GM19455 (cell line): ENCODE results near the gene GTF2I.
"Not testable (repeated sequence)": the region's sequence is repeated elsewhere in the genome, so short reads cannot be mapped to it uniquely, and the experiment has no call there.

Source experiments
- ATAC-seq: cut with Tn5 transposase; IDR thresholded peaks from one replicate; pipeline ENCODE4 v1.9.1; 2021; ENCODE audit not compliant: unreplicated experiment

Gene GTF2I

DNA sequence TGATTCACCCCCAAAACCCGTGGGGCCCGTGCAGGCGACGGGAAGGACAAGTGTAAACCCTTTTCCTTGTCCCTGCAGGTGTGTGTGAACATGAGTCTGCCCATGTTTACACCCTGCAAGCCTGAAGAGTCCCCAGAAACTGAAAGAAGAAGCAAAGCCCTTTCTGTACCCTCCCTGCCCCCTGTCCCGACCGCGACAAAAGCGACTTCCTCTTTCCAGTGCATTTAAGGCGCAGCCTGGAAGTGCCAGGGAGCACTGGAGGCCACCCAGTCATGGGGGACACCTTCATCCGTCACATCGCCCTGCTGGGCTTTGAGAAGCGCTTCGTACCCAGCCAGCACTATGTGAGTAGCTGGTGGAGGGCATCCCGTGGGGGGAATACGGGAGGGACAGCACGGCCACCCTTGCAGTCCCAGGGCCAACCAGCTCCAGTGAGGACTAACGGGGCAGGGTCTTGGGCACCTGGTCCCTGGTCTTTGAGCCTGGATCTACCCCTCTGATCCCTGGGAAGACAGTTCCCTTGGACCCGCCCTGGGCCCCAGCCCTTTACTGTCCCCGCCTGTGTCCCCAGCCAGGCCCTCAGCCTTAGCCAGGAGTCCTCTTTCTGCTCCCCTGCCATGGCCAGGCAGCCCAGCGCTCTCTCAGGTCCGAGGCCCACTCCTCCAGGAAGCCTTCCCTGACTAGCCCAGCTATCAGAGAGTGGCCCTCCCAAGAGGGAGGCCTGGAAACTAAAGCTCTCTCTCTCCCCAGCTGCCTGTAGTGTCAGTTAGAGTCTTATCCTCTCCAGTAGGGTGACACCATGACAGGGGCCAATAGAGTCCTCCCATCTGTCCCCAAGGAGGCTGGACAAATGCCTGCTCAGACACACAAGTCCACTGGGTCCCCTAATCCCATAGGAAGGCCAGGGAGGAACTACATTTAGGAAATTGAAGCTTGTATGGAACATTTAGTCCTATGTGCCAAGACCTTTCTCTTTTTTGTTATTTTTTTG lies 116.5 kb downstream of the GTF2I start, which contains the start of gene NCF1:
Gene NCF1 (plus strand): TSS at position 252 of the 991 bp plus-strand sequence. CDS start 21 bp downstream, at position 273.
- peak; percentile 75 for ATAC-seq

DNA sequence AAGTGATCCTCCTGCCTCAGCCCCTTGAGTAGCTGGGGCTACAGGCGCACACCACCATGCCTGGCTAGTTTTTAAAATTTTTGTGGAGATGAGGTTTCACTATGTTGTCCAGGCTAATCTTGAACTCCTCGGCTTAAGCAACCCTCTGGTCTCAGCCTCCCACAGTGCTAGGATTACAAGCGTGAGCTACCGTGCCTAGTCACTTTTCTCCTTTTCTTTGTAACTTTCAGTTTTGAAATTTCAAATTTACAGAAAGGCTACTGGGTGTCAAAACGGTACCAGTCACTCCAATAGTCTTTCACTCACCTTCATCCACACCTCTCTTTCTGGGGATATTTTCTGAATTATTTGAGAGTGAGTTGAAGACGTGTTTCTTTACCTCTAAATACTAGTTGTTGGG lies 117.6 kb downstream of the GTF2I start:
- peak; percentile 35 for ATAC-seq

DNA sequence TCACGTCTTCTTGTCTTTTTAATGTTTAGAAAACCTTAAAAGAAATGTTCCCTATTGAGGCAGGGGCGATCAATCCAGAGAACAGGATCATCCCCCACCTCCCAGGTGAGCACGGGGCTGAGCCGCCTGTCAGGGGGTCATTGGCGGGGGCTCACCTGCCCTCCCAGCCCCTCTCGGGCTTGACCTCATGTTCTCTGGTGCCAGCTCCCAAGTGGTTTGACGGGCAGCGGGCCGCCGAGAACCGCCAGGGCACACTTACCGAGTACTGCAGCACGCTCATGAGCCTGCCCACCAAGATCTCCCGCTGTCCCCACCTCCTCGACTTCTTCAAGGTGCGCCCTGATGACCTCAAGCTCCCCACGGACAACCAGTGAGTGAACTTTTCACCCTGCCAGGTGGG lies 121.5 kb downstream of the GTF2I start:
- not testable (repeated sequence) for ATAC-seq

DNA sequence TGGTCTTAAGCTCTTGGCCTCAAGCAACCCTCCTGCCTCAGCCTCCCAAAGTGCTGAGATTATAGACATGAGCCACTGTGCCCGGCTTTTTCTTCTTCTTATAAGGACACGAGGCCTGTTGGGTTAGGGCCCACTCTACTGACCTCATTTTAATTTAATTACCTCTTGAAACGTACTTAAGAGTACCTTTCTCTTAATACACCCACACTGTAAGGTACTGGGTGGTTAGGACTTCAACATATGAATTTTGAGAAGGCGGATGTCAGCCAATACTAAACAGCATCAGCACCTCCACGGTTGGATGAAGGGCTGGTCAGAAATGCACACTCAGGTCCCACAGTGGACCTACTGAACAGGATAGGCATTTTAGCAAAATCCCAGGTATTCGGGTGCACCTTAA lies 124.2 kb downstream of the GTF2I start:
- not testable (repeated sequence) for ATAC-seq

DNA sequence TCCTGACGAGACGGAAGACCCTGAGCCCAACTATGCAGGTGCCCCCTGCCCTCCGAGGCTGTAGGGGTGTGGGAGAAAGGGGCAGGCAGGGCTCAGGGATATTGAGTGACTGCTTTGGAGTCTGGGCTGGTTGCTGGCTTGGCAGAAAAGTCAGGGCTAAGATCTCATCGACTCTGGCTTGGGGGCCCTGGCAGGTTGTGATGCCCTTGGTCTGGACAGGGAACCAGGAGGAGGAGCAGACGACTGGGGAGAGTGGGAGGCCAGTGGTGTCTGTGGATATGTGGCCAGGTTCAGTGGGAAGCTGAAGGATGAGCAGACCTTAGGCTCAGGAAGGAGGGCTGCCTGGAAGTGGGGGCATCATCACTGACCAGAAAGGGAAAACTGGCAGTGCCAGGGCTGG lies 126.1 kb downstream of the GTF2I start:
- not testable (repeated sequence) for ATAC-seq

DNA sequence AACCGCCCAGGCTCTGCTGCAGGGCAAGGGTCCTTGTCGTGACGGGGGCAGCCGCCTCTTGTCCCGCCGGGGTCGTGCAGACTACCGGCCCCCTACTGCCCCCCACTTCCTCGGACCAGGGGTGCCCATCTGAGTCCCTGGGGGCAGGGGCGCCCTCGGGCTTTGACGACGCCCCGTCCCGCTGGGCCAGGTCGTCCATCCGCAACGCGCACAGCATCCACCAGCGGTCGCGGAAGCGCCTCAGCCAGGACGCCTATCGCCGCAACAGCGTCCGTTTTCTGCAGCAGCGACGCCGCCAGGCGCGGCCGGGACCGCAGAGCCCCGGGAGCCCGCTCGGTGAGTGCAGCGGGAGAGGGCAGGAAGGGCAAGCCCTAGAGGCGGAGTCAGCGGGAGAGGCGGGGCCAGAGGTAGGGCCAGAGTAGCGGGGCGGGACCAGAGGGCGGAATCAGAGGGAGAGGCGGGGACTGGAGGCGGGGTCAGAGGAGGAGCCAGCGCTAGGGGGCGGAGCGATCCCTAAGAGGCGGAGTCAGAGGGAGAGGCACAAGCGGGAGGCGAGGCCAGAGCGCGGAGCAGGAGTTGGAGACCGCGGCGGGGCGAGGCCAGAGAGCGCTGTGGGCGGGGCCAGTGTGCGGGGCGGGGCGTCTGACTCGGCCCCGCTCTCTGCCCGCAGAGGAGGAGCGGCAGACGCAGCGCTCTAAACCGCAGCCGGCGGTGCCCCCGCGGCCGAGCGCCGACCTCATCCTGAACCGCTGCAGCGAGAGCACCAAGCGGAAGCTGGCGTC lies 131.0 kb downstream of the GTF2I start:
- peak; percentile 89 for ATAC-seq

DNA sequence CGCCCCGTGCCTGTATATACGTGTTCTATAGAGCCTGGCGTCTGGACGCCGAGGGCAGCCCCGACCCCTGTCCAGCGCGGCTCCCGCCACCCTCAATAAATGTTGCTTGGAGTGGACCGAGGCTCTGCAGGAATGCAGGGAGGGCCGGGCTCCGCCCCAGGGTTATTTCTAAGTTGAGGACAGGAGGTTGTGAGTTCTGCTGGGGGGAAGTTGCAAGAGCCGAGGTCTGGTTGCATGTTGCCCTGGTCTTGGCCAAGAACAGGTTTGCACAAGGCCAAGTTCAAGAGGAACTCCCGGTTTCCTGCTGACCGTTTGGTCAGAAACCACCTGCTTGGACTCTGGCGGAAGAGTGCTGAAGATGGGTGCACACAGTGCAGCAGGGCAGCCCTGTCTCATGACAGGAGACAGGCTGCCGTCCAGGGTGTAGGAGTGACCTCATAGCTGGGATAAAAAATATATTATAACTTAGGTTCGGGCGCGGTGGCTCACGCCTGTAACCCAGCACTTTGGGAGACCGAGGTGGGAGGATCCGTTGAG lies 131.8 kb downstream of the GTF2I start:
- not testable (repeated sequence) for ATAC-seq

DNA sequence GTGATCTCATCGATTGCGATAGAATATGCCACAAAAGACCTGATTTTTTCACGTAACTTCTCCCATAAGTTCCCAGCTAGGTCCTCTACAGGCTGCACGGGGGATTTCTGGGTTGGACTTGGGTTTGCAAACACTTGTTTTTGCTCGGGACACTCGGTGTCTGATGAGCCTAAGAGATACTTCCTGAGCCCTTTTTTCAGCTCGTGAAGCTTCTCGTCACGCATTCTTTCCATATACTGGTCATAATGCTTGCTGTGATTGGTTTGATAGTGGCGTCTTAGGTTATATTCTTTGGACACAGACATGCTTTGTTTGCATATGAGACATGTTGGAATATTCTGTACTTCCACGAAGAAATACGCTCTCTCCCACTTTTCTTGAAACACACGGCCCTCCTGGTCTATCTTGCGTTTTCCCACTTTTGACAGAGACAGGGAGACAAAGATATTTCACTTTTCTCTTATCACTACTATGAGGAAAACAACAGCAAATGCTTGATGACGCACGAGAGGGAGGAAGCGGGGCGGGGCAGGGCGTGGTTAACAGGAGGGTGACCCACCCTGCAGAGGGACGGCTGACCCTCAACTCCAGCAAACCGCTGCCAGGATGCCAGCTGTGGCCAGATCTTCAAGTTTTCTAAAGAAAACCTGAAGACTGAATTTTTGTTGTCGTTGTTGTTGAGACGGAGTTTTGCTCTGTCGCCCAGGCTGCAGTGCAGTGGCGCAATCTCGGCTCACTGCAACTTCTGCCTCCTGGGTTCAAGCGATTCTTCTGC lies 140.5 kb downstream of the GTF2I start:
- not testable (repeated sequence) for ATAC-seq

DNA sequence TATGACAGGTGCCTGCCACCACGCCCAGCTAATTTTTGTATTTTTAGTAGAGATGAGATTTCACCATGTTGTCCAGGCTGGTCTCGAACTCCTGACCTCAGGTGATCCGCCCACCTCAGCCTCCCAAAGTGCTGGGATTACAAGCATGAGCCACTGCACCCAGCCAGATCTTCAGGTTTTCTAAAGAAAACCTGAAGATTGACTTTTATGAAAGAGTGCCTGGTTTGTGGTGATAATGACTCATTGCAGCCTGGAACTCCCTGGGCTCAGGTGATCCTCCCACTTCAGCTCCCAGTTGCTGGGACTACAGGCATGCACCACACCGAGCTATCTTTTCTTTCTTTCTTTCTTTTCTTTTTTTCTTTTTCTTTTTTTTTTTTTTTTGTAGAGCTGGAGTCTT lies 141.1 kb downstream of the GTF2I start:
- not testable (repeated sequence) for ATAC-seq
